ENCODE measurements around the gene CLCA2. TPM values are rescaled to one million over a fixed set of nuclear protein-coding genes. Genes with fewer than 3 reads are reported as not detected.

Gene CLCA2
- total RNA-seq, 1 donor = 43.2 TPM

DNA sequence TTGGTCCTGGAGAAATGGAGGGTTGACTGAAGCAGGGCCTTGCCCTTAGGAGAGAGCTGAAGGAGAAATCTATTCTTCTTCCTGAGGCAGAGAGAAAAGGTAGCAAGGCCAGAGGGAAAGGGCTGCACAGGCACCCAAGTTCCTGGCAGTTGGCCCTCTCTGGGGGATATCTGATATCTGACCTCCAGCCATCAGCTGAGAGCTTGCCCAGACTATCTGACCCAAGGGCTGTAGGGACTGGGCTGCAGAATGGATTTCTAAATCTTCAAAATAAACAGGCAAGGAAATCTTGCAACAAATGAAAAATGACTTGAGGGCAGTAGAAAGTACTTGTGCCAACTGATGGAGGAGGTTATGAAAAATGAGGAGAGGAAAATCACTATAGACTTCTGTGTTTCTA, 498 bp upstream of the CLCA2 start:
- H3K4me3 ChIP-seq (ENCODE audit: low read depth, low read length) = no peak overlapping the region
- DNase-seq (ENCODE audit: low read depth) = peak; percentile 62
- TF ChIP-seq, protein P1, sequence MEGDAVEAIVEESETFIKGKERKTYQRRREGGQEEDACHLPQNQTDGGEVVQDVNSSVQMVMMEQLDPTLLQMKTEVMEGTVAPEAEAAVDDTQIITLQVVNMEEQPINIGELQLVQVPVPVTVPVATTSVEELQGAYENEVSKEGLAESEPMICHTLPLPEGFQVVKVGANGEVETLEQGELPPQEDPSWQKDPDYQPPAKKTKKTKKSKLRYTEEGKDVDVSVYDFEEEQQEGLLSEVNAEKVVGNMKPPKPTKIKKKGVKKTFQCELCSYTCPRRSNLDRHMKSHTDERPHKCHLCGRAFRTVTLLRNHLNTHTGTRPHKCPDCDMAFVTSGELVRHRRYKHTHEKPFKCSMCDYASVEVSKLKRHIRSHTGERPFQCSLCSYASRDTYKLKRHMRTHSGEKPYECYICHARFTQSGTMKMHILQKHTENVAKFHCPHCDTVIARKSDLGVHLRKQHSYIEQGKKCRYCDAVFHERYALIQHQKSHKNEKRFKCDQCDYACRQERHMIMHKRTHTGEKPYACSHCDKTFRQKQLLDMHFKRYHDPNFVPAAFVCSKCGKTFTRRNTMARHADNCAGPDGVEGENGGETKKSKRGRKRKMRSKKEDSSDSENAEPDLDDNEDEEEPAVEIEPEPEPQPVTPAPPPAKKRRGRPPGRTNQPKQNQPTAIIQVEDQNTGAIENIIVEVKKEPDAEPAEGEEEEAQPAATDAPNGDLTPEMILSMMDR (IDR thresholded peaks at IDR 0.05; ENCODE audit: insufficient read depth, low read length) = no peak

DNA sequence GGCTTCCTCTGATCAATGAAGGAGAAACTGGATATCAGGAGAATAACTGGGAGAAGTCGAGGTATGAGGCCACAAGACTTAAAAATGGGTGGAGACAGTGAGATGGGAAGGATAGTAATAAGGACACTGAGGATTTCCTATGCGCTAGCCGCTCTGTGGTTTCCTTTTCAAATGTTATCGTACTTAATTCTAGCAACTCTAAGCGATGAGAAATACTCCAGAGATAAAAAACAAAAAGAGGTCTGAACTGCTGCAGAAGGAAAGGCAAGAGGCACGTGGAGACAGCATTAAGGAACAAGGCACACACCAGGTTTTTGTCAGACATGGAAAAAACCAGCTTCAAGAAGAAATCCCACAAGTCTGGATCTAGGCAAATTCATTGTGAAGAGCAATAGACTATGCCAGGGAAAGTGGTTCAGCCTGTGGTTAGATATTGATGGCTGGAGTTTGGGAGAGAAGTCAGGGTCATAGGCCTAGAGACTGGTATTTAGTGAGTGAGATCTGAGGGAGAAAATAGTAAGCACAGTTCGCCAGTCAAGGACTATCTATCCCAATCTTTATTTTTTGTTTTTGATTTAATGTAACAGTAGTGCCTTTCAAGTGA, 5.3 kb downstream of the CLCA2 start:
- DNase-seq (ENCODE audit: low read depth) = peak; percentile 61
- TF ChIP-seq, protein P1 (IDR thresholded peaks at IDR 0.05; ENCODE audit: insufficient read depth, low read length) = no peak
- H3K4me3 ChIP-seq (ENCODE audit: low read depth, low read length) = no peak overlapping the region

DNA sequence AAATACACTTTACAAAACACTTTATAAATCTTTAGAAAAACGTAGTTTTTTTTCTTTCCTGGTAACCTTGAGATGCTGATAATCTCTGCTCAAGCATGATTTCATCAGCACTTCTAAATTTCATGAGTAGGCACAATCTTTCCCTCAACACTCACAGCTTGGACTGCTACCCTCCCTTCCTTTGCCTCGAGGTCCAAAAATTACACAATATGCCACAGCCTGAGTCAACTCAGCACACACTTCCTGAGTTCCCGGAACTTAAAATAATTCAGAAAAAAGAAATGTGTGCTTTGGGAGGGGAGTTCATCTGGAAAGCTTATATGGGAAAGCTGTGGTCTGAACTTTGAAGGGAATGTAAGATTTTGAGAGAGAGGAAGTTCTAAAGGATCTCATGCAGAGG, 5.9 kb downstream of the CLCA2 start:
- TF ChIP-seq, protein P1 (IDR thresholded peaks at IDR 0.05; ENCODE audit: insufficient read depth, low read length) = no peak
- DNase-seq (ENCODE audit: low read depth) = peak; percentile 98
- no peak overlapping the region for H3K4me3 ChIP-seq (ENCODE audit: low read depth, low read length)

DNA sequence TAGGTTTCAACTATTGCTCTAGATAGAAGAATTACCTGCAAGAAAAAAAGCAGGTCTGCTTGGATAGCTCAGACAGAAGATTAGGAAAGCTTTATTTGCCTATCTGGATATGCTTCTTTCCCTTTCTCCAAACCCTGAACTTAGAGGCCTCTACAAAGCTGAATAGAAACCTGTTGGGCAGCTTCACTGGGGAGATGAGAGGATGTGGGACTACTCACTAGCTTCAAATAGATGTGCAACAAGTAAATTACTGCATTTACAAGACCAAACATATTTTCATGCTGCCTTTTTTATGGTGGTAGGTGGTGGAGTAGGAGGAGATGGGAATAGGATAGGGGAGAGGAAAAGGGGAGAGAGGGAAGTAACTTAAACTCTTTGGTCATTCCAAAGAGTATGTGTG, 6.4 kb downstream of the CLCA2 start:
- H3K4me3 ChIP-seq (ENCODE audit: low read depth, low read length) = no peak overlapping the region
- TF ChIP-seq, protein P1 (IDR thresholded peaks at IDR 0.05; ENCODE audit: insufficient read depth, low read length) = no peak
- DNase-seq (ENCODE audit: low read depth) = no peak

DNA sequence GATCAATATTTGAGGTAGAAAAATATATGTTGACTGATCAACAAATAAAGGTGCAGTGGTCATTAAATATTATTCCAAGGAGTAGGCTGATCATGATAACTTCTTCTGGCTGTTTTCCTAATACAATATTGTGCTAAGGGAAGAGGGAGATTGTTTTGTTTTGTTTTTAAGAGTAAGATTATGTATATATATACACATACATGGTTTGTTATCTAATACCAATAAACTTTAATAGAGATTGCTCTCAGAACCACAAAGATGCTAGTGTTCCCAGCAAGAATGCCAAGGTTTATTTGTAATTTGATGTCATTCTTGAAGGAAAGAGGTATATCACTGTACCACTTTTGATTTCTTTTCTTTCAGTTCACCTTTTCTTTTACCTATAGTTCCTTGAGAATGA, 10.1 kb downstream of the CLCA2 start:
- H3K4me3 ChIP-seq (ENCODE audit: low read depth, low read length) = no peak overlapping the region
- DNase-seq (ENCODE audit: low read depth) = no peak
- TF ChIP-seq, protein P1 (IDR thresholded peaks at IDR 0.05; ENCODE audit: insufficient read depth, low read length) = no peak

DNA sequence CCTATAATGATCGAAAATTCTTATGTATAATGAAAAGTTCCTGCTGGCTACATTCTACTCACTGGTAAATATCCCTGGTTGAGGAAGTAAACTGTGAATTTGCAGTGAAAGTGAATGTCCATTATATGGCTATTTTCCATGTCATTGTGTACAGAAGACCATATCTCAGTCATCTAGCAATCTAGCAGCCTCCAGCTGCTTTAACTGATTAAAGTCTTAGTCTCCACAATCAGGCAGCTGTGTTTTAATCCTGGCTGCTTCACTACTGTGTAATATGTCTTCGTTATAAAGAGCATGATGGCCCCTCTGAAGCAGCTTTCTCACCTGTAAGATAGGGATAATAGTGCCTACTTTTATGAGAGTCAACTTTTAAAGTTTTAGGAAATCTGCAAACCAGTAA, 11.4 kb downstream of the CLCA2 start:
- TF ChIP-seq, protein P1 (IDR thresholded peaks at IDR 0.05; ENCODE audit: insufficient read depth, low read length) = no peak
- DNase-seq (ENCODE audit: low read depth) = no peak
- H3K4me3 ChIP-seq (ENCODE audit: low read depth, low read length) = no peak overlapping the region

DNA sequence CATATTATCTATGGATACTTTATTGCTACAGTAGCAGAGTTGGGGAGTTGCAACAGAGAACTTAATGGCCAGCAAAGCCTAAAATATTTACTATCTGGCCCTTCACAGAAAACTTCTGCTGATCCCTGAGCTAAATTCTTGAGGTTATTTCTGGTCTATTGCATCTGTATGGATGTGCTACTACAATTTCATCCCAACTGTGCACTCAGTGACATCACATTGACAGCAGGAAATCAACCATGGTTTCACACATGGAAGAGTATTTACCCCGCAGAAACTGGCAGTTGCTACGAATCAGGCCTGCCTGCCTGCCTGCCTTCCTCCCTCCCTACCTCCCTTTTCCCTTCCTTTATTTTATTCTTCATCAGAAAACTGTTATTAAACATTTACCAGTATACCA, 12.1 kb downstream of the CLCA2 start:
- no peak overlapping the region for H3K4me3 ChIP-seq (ENCODE audit: low read depth, low read length)
- TF ChIP-seq, protein P1 (IDR thresholded peaks at IDR 0.05; ENCODE audit: insufficient read depth, low read length) = no peak
- DNase-seq (ENCODE audit: low read depth) = no peak
